Skeletal muscle satellite cell (primary cell): Measurements from ENCODE around the gene AKAP13.

Source experiments
- H3K27me3 ChIP-seq: 2 replicates; pipeline ENCODE4 v1.7.0; 2013; ENCODE audit warnings: low read length; ENCODE audit not compliant: control insufficient read depth, insufficient read depth
- H3K36me3 ChIP-seq: 2 replicates; pipeline ENCODE4 v1.7.0; 2013; ENCODE audit warnings: mild to moderate bottlenecking, control low read depth, low read length; ENCODE audit not compliant: insufficient read depth
- H3K4me1 ChIP-seq: 2 replicates; pipeline ENCODE4 v1.7.0; 2013; ENCODE audit warnings: low read length; ENCODE audit not compliant: control insufficient read depth, insufficient read depth
- H3K4me2 ChIP-seq: 2 replicates; pipeline ENCODE4 v1.7.0; 2013; ENCODE audit warnings: mild to moderate bottlenecking, low read length
- H3K4me3 ChIP-seq: 2 replicates; pipeline ENCODE4 v1.7.0; 2013; ENCODE audit warnings: low read length
- H3K9ac ChIP-seq: 2 replicates; pipeline ENCODE4 v1.7.0; 2013; ENCODE audit warnings: mild to moderate bottlenecking, low read depth, low read length, moderate library complexity
- H3K9me3 ChIP-seq: replicated peaks from 2 replicates; pipeline ENCODE4 v1.7.0; 2013; ENCODE audit warnings: mild to moderate bottlenecking, control low read depth, low read length

Gene AKAP13

GRCh38 chr15:85456798-85457197 lies 76.4 kb downstream of the AKAP13 start:
- H3K9me3 ChIP-seq: no peaks in the 10 kb centered on the region
- H3K9ac ChIP-seq: no peak overlapping the region
- no peak overlapping the region for H3K4me3 ChIP-seq
- H3K36me3 ChIP-seq: no peaks in the 10 kb centered on the region
- H3K4me1 ChIP-seq: peaks cover 4% of the 10 kb centered on the region
- no peaks in the 10 kb centered on the region for H3K27me3 ChIP-seq
- H3K4me2 ChIP-seq: no peak overlapping the region

- H3K9me3 ChIP-seq: no peaks in the 10 kb centered on the region
- no peaks in the 10 kb centered on the region for H3K27me3 ChIP-seq
- no peak overlapping the region for H3K4me3 ChIP-seq
- H3K36me3 ChIP-seq: peaks cover 3% of the 10 kb centered on the region
- no peak overlapping the region for H3K9ac ChIP-seq
- H3K4me1 ChIP-seq: peaks cover 4% of the 10 kb centered on the region
- no peak overlapping the region for H3K4me2 ChIP-seq
Measured at GRCh38 chr15:85457392-85457968, 77.1 kb downstream of the AKAP13 start.

GRCh38 chr15:85458764-85459163 lies 78.4 kb downstream of the AKAP13 start:
- H3K36me3 ChIP-seq: peaks cover 3% of the 10 kb centered on the region
- H3K4me1 ChIP-seq: no peaks in the 10 kb centered on the region
- no peak overlapping the region for H3K9ac ChIP-seq
- no peak overlapping the region for H3K4me2 ChIP-seq
- no peak overlapping the region for H3K4me3 ChIP-seq
- H3K27me3 ChIP-seq: no peaks in the 10 kb centered on the region
- no peaks in the 10 kb centered on the region for H3K9me3 ChIP-seq

- Histone ChIP-seq H3K9ac (no peak overlapping the region), H3K4me2 (no peak overlapping the region), H3K4me3 (no peak overlapping the region), H3K27me3 (no peaks in the 10 kb centered on the region), H3K9me3 (no peaks in the 10 kb centered on the region), H3K4me1 (no peaks in the 10 kb centered on the region), H3K36me3 (peaks cover 3% of the 10 kb centered on the region)
Measured at GRCh38 chr15:85462029-85462428, 81.6 kb downstream of the AKAP13 start.

- Histone ChIP-seq H3K4me2 (no peak overlapping the region), H3K4me1 (no peaks in the 10 kb centered on the region), H3K9ac (no peak overlapping the region), H3K36me3 (peaks cover 3% of the 10 kb centered on the region), H3K4me3 (no peak overlapping the region), H3K27me3 (no peaks in the 10 kb centered on the region), H3K9me3 (no peaks in the 10 kb centered on the region)
Measured at GRCh38 chr15:85463276-85463892, 83.0 kb downstream of the AKAP13 start.

GRCh38 chr15:85463976-85464375 lies 83.6 kb downstream of the AKAP13 start:
- Histone ChIP-seq H3K27me3 (no peaks in the 10 kb centered on the region), H3K4me1 (no peaks in the 10 kb centered on the region), H3K9ac (no peak overlapping the region), H3K4me3 (no peak overlapping the region), H3K9me3 (no peaks in the 10 kb centered on the region), H3K36me3 (peaks cover 3% of the 10 kb centered on the region), H3K4me2 (no peak overlapping the region)

- no peak overlapping the region for H3K4me2 ChIP-seq
- no peaks in the 10 kb centered on the region for H3K9me3 ChIP-seq
- no peak overlapping the region for H3K4me3 ChIP-seq
- H3K36me3 ChIP-seq: peaks cover 3% of the 10 kb centered on the region
- no peaks in the 10 kb centered on the region for H3K4me1 ChIP-seq
- no peaks in the 10 kb centered on the region for H3K27me3 ChIP-seq
- no peak overlapping the region for H3K9ac ChIP-seq
Measured at GRCh38 chr15:85464471-85464870, 84.1 kb downstream of the AKAP13 start.

- H3K4me3 ChIP-seq: no peak overlapping the region
- H3K27me3 ChIP-seq: no peaks in the 10 kb centered on the region
- H3K4me2 ChIP-seq: no peak overlapping the region
- peaks cover 18% of the 10 kb centered on the region for H3K4me1 ChIP-seq
- no peaks in the 10 kb centered on the region for H3K9me3 ChIP-seq
- no peaks in the 10 kb centered on the region for H3K36me3 ChIP-seq
- no peak overlapping the region for H3K9ac ChIP-seq
Measured at GRCh38 chr15:85470563-85471271, 90.3 kb downstream of the AKAP13 start.

- H3K4me1 ChIP-seq: peaks cover 22% of the 10 kb centered on the region
- no peaks in the 10 kb centered on the region for H3K36me3 ChIP-seq
- H3K4me2 ChIP-seq: no peak overlapping the region
- H3K4me3 ChIP-seq: no peak overlapping the region
- no peaks in the 10 kb centered on the region for H3K27me3 ChIP-seq
- no peaks in the 10 kb centered on the region for H3K9me3 ChIP-seq
- H3K9ac ChIP-seq: no peak overlapping the region
Measured at GRCh38 chr15:85472349-85472748, 91.9 kb downstream of the AKAP13 start.

- Histone ChIP-seq H3K4me1 (peaks cover 33% of the 10 kb centered on the region), H3K36me3 (no peaks in the 10 kb centered on the region), H3K9me3 (no peaks in the 10 kb centered on the region), H3K9ac (no peak overlapping the region), H3K4me2 (no peak overlapping the region), H3K4me3 (no peak overlapping the region), H3K27me3 (no peaks in the 10 kb centered on the region)
Measured at GRCh38 chr15:85473455-85473854, 93.1 kb downstream of the AKAP13 start.

GRCh38 chr15:85474700-85475316 lies 94.4 kb downstream of the AKAP13 start:
- peaks cover 47% of the 10 kb centered on the region for H3K4me1 ChIP-seq
- no peak overlapping the region for H3K9ac ChIP-seq

More at GRCh38 chr15:85474700-85475316, 94.4 kb downstream of the AKAP13 start:
- Histone ChIP-seq H3K4me3 (no peak overlapping the region), H3K4me2 (no peak overlapping the region), H3K36me3 (no peaks in the 10 kb centered on the region), H3K9me3 (no peaks in the 10 kb centered on the region), H3K27me3 (no peaks in the 10 kb centered on the region)
